Activated T-cell treated with anti-CD3 and anti-CD28 coated beads, Interleukin-2, amount 50 U/mL, for 24 hours (primary cell): ENCODE measurements around the gene GPR84.

ENCODE experiments used
- DNase-seq: peaks from one replicate; pipeline ENCODE4 v3.0.0-alpha.2; 2020
- H3K27ac Mint-ChIP-seq: 2 replicates; pipeline ENCODE4 v1.8.0; 2020; ENCODE audit warnings: mild to moderate bottlenecking, mixed read lengths
- H3K27me3 Mint-ChIP-seq: 2 replicates; pipeline ENCODE4 v1.8.0; 2020; ENCODE audit warnings: mixed read lengths
- H3K36me3 Mint-ChIP-seq: 2 replicates; pipeline ENCODE4 v1.8.0; 2020; ENCODE audit warnings: low read depth, mixed read lengths
- H3K4me1 Mint-ChIP-seq: 2 replicates; pipeline ENCODE4 v1.8.0; 2020; ENCODE audit warnings: low read depth, mixed read lengths
- H3K4me3 Mint-ChIP-seq: 2 replicates; pipeline ENCODE4 v1.8.0; 2020; ENCODE audit warnings: mild to moderate bottlenecking, moderate library complexity, mixed read lengths
- H3K9me3 Mint-ChIP-seq: 2 replicates; pipeline ENCODE4 v1.8.0; 2020; ENCODE audit warnings: mixed read lengths

The GPR84 gene

DNA sequence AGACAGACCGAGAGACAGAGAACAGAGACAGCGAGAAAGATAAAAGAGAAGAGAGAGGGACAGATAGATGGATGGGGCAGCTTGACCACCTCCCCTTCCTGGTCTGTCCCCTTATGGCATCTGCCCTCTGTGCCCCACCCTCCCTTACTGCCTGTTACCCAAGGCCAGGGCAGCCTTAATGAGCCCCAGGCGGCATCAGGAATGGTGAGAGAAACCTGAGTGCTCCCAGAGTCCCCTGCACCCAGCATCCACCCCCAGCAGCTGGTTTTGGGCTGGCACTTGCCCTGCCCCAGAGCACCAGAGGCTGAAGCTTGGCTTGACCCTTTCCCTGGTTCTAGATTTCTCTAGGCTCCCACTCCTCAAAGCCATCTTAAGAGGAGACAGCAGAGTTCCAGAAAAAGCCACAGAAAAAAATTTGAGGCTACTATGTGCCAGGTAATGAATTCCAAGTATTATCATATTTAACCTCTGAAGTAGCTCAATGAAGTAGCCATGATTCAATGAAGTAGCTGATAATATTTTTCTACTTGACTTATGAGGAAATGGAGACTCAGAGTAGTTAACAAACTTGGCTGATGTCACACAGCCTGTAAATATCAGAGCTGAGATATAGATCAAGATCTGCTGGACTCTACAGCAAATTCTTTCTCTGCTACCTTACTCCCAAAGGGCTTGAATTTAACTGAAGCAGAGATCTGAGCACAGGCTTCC, 22.3 kb upstream of the GPR84 start:
- DNase-seq = no peak
- Mint-ChIP-seq H3K4me1 (peaks cover 21% of the 10 kb centered on the region), H3K9me3 (no peaks in the 10 kb centered on the region), H3K27ac (no peak overlapping the region), H3K27me3 (no peaks in the 10 kb centered on the region), H3K36me3 (no peaks in the 10 kb centered on the region), H3K4me3 (no peak overlapping the region)

DNA sequence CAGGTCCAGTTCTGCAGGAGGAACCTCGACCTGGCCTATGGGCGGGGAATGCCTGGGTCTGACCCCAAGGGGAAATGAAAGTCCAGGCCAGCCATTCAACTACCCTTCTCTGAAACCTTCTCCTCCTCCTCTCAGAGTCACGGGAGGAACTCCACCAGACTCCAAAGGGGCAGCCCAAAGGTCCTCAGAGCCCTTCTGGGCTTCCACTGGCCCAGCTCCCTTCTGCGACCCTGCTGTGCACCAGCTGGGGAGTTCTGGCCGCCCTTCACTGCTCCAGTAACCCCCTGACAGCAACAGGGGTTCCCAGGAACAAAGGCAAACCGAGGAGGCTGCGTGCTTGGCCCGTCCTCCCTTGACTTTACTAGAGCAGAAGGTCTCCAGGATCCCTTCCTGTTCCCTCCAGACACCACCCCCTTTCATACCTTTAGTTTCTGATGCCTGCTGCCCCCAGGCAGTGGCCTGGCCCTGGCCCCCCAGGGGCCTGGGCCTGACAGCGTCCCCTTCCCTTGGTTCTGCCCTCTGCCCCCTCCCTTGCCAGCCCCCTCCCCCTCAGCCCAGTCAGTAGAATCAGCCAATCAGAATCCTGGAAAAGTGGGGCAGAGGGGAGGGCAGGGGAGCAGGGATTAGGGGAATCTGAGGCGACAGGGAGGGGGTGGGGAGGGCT, 21.1 kb upstream of the GPR84 start:
- no peak for DNase-seq
- Mint-ChIP-seq H3K27me3 (no peaks in the 10 kb centered on the region), H3K27ac (no peak overlapping the region), H3K4me1 (peaks cover 18% of the 10 kb centered on the region), H3K4me3 (no peak overlapping the region), H3K9me3 (no peaks in the 10 kb centered on the region), H3K36me3 (no peaks in the 10 kb centered on the region)

DNA sequence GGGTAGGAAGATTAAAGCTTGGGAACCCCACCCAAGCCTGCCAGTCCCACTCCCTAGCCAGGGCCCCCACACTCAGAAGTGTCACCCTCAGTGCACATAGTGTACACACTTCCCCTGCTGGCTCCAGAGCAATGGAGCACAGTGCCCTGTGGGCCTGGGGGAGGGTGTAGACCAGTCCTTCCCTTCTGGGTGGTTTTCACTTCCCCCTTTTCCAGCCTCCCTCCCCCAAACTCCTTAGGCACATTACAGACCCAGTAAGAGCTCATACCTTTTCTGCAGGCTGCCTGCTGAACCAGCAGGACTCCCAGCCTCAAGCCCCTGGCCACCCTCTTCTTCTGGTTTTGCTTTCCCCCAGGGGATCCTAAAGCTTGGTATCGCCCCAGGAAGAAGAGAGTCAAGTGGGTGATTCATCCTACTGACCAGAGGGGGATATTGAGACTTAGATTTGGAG, 20.3 kb upstream of the GPR84 start, which contains the start of gene ZNF385A:
TSS of gene ZNF385A (minus strand) at position 143 of the 451 bp plus-strand sequence. CDS start 219 bp downstream, outside the sequence.
- no peaks in the 10 kb centered on the region for H3K27me3 Mint-ChIP-seq
- H3K4me1 Mint-ChIP-seq = peaks cover 17% of the 10 kb centered on the region
- H3K4me3 Mint-ChIP-seq = no peak within 1 kb of the TSS
- H3K36me3 Mint-ChIP-seq = no peaks in the 10 kb centered on the region
- DNase-seq = no peak
- no peaks in the 10 kb centered on the region for H3K9me3 Mint-ChIP-seq
- H3K27ac Mint-ChIP-seq = no peak within 1 kb of the TSS

DNA sequence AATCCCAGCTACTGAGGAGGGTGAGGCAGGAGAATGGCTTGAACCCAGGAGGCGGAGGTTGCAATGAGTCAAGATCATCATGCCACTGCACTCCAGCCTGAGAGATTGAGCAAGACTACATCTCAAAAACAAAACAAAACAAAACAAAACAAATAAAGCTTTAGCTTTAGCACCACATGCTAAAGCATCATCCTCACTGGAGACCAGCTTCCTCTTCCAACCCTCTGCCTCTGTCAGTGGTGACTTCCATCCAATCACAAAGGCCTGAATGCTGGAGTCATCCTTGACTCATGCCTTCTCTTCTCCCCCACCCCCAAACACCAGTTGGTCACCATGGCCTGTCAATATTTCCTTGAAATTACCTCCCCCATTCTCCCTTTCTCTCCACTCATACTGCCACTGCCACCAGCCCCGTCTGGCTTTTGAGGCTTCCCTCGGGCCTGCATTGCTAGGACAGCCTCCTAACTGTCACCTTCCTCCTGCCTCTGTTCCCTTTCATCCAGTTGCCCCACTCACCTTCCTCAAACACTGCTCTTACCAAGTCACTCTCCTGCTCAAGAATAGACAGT, 18.8 kb upstream of the GPR84 start:
- Mint-ChIP-seq H3K4me1 (peaks cover 21% of the 10 kb centered on the region), H3K9me3 (no peaks in the 10 kb centered on the region), H3K4me3 (no peak overlapping the region), H3K36me3 (no peaks in the 10 kb centered on the region), H3K27me3 (no peaks in the 10 kb centered on the region), H3K27ac (no peak overlapping the region)
- DNase-seq = no peak

DNA sequence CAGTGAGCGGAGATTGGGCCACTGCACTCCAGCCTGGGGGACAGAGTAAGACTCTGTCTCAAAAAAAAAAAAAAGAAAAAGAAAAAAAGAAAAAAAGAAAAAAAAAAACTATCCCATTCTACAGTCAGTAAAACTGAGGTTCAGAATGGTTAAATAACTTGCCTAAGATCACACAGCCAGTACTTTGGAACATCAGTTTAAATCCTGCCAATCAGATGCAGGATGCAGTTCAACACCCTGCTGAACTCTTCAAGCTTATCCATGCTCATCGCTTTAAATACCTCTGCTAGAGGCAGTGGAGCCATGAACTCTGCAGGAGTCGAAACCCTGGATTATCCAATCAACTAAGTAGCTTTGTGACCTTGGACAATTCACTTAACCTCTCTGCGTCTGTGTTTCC, 16.9 kb upstream of the GPR84 start:
- Mint-ChIP-seq H3K4me3 (no peak overlapping the region), H3K27ac (no peak overlapping the region), H3K36me3 (no peaks in the 10 kb centered on the region), H3K4me1 (peaks cover 16% of the 10 kb centered on the region), H3K27me3 (no peaks in the 10 kb centered on the region), H3K9me3 (no peaks in the 10 kb centered on the region)
- DNase-seq = no peak

DNA sequence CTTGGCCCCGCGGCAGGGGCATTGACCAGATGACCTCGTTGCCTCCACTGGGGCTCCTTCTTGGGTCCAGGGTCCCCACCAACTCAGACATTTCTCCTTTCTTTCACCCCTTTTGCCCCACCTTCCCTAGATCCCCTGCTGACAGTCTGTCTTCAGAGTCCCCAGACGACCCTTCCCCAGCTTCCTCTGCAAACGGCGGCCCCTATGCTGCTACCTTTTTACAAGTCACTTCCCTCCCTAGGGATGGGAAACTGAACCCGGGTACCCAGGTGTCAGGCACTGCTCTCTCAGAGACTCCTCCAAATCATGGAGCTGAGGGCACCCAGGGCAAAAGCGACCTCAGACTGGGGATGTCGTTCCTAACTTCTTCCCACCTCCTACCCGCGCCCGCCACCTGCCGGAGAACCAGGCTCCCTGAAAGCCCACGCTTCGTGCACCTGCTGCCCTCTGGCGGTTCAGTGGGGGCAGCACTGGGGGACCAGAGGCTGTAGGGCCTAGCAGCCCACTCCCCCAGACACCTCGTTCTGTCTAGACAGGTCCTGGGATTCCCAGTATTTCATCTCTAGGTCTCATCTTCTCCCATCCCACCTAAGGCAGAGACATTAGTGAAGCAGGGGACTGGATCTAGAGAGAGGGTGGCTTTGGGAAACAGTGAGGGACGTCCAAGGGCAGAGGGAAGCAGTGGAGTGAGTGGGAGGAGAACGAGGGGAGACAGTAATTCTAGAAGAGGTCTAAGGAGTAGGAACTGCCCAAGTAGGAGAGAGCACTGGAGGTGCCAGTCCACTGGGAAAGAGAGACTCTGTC, 15.3 kb upstream of the GPR84 start:
- no peaks in the 10 kb centered on the region for H3K9me3 Mint-ChIP-seq
- no peak overlapping the region for H3K27ac Mint-ChIP-seq
- H3K27me3 Mint-ChIP-seq = no peaks in the 10 kb centered on the region
- peak overlapping the region; percentile 66 for H3K4me3 Mint-ChIP-seq
- H3K36me3 Mint-ChIP-seq = no peaks in the 10 kb centered on the region
- DNase-seq = peak; percentile 93
- H3K4me1 Mint-ChIP-seq = peaks cover 16% of the 10 kb centered on the region

DNA sequence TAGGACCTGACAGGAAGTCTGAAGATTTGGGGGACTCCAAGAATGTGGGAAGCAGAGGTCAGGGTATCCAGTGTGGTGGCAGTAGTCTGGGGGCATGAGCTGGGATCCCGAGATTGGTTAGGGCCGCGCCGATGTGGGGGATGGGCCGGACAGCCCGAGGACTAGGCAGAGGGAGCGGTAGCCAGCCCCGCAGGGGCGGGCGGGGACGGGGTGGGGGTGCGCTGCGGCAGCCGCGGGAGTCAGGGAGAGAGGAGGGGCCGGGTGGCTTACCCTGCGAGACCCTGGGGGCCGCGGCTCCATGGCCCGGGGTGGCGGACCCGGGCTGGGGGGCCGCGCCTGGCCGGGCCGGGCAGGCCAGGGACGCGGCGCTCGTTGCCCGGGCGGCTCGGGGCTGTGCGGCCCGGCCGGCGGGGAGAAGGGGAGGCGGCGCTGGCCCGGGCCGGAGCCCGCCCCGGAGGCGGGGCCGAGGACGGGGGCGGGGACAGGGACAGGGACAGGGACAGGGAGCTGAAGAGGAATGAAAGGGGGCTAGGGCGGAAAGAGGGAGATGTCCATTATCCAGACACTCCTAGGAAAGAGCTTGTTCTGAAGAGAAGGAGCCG, 14.6 kb upstream of the GPR84 start:
- Mint-ChIP-seq H3K9me3 (no peaks in the 10 kb centered on the region), H3K27me3 (no peaks in the 10 kb centered on the region), H3K27ac (no peak overlapping the region), H3K4me3 (peak overlapping the region; percentile 66), H3K4me1 (peaks cover 16% of the 10 kb centered on the region), H3K36me3 (no peaks in the 10 kb centered on the region)
- DNase-seq = peak; percentile 64

DNA sequence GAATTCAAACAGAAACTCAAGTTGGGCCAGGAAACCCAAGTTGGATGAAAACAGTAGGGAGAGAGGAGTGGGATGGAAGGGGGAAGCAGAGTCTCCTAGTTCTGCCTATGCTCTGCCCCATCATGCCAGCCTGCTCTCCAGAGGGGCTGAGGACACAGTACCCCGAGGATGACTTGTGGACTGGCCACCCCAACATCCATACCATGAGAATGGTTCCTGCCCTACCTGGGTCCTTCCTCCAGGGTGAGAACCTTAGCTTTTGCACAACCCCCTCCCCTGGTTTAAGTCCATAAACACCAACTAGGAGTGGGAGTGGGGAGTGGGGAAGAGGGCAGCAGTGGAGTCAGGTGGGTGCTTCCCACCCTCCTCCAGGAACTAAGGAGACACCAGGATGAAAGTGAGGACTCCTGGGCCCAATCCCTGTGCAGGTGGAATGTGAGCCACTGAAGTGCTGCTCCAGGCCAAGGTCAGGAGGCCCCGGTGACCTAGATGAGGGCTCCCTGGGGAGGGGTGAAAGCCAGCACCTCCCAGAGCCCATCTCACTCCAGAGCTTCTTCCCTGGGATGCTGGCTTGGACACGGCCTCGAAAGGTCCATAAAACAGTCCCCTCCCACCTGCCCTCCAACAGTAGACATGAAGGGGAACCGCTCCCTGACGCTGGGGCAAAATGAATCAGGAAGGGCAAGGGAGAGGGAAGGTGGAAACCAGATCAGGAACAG, 13.7 kb upstream of the GPR84 start:
- Mint-ChIP-seq H3K9me3 (no peaks in the 10 kb centered on the region), H3K27ac (no peak overlapping the region), H3K36me3 (no peaks in the 10 kb centered on the region), H3K27me3 (no peaks in the 10 kb centered on the region), H3K4me1 (peaks cover 15% of the 10 kb centered on the region), H3K4me3 (no peak overlapping the region)
- no peak for DNase-seq

DNA sequence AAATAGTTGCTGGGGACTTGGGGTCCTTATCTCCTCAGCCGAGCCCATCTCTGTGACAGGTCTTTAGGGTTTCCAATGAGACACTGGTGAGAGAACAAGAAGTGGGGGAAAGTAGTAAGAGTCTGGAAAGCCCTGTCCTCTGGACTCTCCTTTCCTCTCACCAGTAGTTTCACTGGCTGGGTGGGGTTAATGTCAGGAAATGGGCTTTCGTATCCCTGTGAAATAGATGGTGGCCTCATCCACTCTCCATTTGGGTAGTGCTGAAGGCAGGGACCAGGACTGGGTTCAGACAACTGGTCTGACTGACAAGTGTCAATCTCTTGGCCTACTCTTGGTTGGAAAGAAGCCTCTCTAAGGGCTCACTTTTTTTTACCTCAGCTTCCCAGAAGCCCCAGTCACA, 12.7 kb upstream of the GPR84 start:
- no peak for DNase-seq
- Mint-ChIP-seq H3K9me3 (no peaks in the 10 kb centered on the region), H3K27ac (no peak overlapping the region), H3K4me1 (peaks cover 14% of the 10 kb centered on the region), H3K4me3 (no peak overlapping the region), H3K27me3 (no peaks in the 10 kb centered on the region), H3K36me3 (no peaks in the 10 kb centered on the region)

DNA sequence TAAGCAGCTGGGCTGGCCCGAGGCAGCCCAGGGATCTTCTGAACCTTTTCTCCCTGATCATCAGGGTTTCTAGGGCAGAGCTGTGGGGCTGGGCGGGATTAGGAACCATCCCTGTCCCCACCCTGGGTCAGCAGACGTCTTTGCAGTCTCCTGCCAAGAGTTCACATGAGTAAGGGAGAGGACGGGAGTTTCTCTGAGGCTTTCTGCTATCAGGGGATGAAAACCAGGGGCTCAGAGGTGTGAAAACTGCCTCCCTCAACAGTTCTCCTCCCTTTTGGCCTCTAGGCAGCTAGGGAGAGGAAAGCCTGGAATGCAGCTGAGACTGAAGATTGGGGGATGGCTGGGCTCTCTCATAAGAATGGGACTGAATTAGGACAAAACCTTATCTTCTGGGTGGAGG, 12.3 kb upstream of the GPR84 start:
- H3K9me3 Mint-ChIP-seq = no peaks in the 10 kb centered on the region
- no peaks in the 10 kb centered on the region for H3K27me3 Mint-ChIP-seq
- H3K36me3 Mint-ChIP-seq = no peaks in the 10 kb centered on the region
- H3K4me1 Mint-ChIP-seq = peaks cover 15% of the 10 kb centered on the region
- no peak overlapping the region for H3K4me3 Mint-ChIP-seq
- DNase-seq = no peak
- no peak overlapping the region for H3K27ac Mint-ChIP-seq

DNA sequence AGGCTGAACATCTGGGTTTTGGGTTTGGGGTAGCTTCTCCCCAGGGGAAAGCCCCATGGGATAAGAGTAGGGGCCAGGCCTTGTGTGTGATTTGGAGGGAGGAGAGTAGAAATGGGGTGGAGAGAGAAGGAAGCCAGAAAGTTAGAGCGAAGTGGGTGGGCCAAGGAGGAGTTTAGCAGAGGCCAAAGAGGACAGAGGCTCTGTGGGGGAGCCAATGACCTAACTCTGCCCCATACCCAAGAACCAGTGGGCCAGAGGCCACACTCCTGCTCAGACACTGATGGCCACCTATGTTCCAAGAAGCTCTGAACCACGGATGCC, 10.9 kb upstream of the GPR84 start:
- no peaks in the 10 kb centered on the region for H3K36me3 Mint-ChIP-seq
- DNase-seq = no peak
- H3K27ac Mint-ChIP-seq = no peak overlapping the region
- no peak overlapping the region for H3K4me3 Mint-ChIP-seq
- H3K4me1 Mint-ChIP-seq = peaks cover 15% of the 10 kb centered on the region
- no peaks in the 10 kb centered on the region for H3K9me3 Mint-ChIP-seq
- H3K27me3 Mint-ChIP-seq = no peaks in the 10 kb centered on the region

DNA sequence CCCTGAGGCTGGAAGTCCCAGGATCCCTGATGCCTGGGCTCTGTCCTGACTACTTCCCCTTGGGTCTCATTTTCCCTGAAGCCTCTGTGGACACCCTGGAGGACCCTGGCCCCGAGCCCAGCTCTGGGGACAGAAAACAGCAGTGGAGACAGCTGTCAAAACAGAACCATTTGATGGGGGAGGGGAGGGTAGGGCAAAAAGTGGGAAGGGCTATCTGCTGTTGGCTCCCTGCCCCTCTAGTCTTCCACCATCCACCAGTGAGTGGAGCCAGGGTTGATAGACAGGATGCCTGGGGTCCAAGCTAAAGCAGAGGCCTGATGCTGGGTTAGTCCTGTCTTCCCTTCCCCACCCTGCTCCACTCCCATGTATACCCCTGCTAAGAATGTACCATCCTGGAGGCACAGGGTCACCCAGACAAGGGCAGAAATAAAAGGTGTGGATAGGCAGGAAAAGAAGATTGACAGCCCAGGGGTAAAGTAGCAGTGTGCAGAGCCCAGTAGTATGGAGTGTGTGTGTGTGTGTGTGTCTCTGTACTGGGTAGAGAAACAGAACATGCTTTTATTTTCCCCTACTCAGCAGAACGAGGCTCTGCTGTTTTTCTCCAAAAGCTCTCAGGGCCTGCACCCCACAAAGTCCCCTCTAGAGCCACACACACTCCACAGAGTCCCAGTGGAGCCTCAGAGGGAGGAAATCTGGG, 10.4 kb upstream of the GPR84 start:
- no peak overlapping the region for H3K27ac Mint-ChIP-seq
- no peaks in the 10 kb centered on the region for H3K27me3 Mint-ChIP-seq
- H3K4me1 Mint-ChIP-seq = peaks cover 15% of the 10 kb centered on the region
- DNase-seq = no peak
- no peak overlapping the region for H3K4me3 Mint-ChIP-seq
- no peaks in the 10 kb centered on the region for H3K9me3 Mint-ChIP-seq
- H3K36me3 Mint-ChIP-seq = no peaks in the 10 kb centered on the region

DNA sequence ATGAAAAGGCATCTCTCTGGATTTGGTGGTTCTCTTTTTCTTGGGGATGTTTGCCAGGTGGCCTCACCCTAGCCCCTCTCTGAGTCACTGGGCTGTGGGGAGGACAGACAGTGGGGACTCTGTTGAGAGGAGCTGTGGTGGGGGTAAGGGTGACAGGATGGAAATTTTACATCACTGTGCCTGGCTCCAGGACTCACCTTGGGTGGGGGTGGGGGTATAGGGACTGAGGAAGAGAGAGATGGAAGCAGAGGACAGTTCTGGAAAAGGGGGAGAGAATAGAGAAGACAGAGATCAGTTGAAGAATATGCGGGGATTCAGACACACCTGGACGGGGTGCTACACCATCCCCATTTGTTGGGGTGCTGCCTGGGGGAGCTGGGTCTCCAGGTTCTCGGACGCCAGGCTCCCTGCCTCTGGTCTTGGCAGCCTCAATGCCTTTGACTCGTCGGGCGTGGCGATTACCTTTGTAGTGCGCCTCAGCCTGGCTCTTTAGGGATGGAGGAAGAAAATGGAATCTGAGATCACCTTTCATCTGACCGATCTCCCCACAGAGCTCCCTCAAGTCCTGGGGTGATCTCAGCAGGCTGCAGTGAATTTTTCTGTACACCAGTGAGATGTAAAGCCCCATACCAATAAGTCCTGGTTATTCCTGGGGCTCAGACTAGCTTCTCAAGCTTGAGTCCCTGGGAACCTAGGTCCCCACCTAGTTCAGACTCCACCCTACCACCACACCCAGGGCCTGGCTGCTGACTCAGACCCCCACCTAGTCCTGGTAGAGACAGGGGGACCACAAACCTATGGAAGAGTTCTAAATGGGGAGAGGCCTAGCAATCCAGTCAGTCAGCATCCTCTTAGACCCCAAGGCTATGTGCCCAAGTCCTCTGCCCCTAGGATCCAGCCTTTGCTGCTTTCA, 9.6 kb upstream of the GPR84 start:
- H3K27ac Mint-ChIP-seq = no peak overlapping the region
- no peak for DNase-seq

More for the DNA sequence above, 9.6 kb upstream of the GPR84 start:
- peaks cover 15% of the 10 kb centered on the region for H3K4me1 Mint-ChIP-seq
- no peaks in the 10 kb centered on the region for H3K36me3 Mint-ChIP-seq
- no peaks in the 10 kb centered on the region for H3K9me3 Mint-ChIP-seq
- H3K27me3 Mint-ChIP-seq = no peaks in the 10 kb centered on the region
- H3K4me3 Mint-ChIP-seq = no peak overlapping the region
